CD14-positive monocyte (primary cell): ENCODE results near the gene UBE2E2. TPM values are rescaled to one million over a fixed set of nuclear protein-coding genes. Genes with fewer than 3 reads are reported as not detected.
A peak's percentile ranks its signal among the peaks of the same experiment; 100 is the strongest.

Experiments used
- DNase-seq, 3 donors: peaks; one replicate each; pipeline ENCODE4 v3.0.0-alpha.2; 2011 to 2022
- H2AFZ ChIP-seq: 2 replicates; pipeline ENCODE4 v1.6.0; 2012; ENCODE audit warnings: mild to moderate bottlenecking, low read depth, low read length, inconsistent platforms; ENCODE audit not compliant: insufficient read depth, poor library complexity, severe bottlenecking
- H3K27ac ChIP-seq, 2 donors: 1 replicate in 1 of 2; 2 replicates in 1 of 2; pipeline ENCODE4 v1.5.1; 2012 to 2013; ENCODE audit warnings: low read length in 2 of 2, control low read depth in 1 of 2, inconsistent platforms in 1 of 2, low read depth in 1 of 2, mild to moderate bottlenecking in 1 of 2
- H3K27me3 ChIP-seq, 2 donors: one replicate each; pipeline versions ENCODE4 v1.6.0 to v1.6.1; 2011 to 2013; ENCODE audit warnings: low read length in 2 of 2; ENCODE audit not compliant: control insufficient read depth in 2 of 2, insufficient read depth in 2 of 2
- H3K36me3 ChIP-seq, 2 donors: replicated peaks in 1 of 2; 1 replicate in 1 of 2; 2 replicates in 1 of 2; pipeline versions ENCODE4 v1.5.1 to v1.6.1; 2012 to 2013; ENCODE audit warnings: low read length in 2 of 2, control low read depth in 1 of 2, inconsistent platforms in 1 of 2, mild to moderate bottlenecking in 1 of 2; ENCODE audit not compliant: insufficient read depth in 2 of 2, control insufficient read depth in 1 of 2
- H3K4me1 ChIP-seq, 2 donors: 1 replicate in 1 of 2; 2 replicates in 1 of 2; pipeline versions ENCODE4 v1.5.1 to v1.6.1; 2012 to 2013; ENCODE audit warnings: low read length in 2 of 2, control low read depth in 1 of 2, inconsistent platforms in 1 of 2, mild to moderate bottlenecking in 1 of 2, moderate library complexity in 1 of 2; ENCODE audit not compliant: insufficient read depth in 2 of 2, control insufficient read depth in 1 of 2
- H3K4me2 ChIP-seq: replicated peaks from 2 replicates; pipeline ENCODE3; 2012; ENCODE audit warnings: low read length, moderate library complexity, mild to moderate bottlenecking; ENCODE audit not compliant: poor library complexity, severe bottlenecking; ENCODE audit errors: extremely low read depth
- H3K4me3 ChIP-seq, 3 experiments: fragments of 200-600 bp in 1 of 3; sonication (generic) in 1 of 3; replicated peaks in 1 of 3; 1 replicate in 2 of 3; 2 replicates in 1 of 3; pipeline ENCODE4 v1.5.1; 2011 to 2013; ENCODE audit warnings: low read length in 3 of 3, mild to moderate bottlenecking in 3 of 3, control low read depth in 2 of 3, low read depth in 2 of 3, inconsistent platforms in 1 of 3, moderate library complexity in 1 of 3
- H3K79me2 ChIP-seq: 2 replicates; pipeline ENCODE4 v1.6.0; 2012; ENCODE audit warnings: mild to moderate bottlenecking, control low read depth, inconsistent platforms, low read length, moderate library complexity; ENCODE audit not compliant: insufficient read depth
- H3K9ac ChIP-seq: 2 replicates; pipeline ENCODE4 v1.6.0; 2017; ENCODE audit warnings: low read length, mild to moderate bottlenecking; ENCODE audit not compliant: insufficient read depth, poor library complexity, severe bottlenecking
- H3K9me3 ChIP-seq, 2 donors: replicated peaks in 1 of 2; 1 replicate in 1 of 2; 2 replicates in 1 of 2; pipeline versions ENCODE4 v1.5.1 to v1.6.1; 2012 to 2013; ENCODE audit warnings: low read length in 2 of 2, control low read depth in 1 of 2; ENCODE audit not compliant: control insufficient read depth in 1 of 2, insufficient read depth in 1 of 2
- H4K20me1 ChIP-seq: 2 replicates; pipeline ENCODE4 v1.6.0; 2012; ENCODE audit warnings: mild to moderate bottlenecking, low read length, control low read depth, moderate library complexity; ENCODE audit not compliant: insufficient read depth
- H3K27ac Mint-ChIP-seq, 7 donors: one replicate each; pipeline ENCODE4 v1.8.0; 2020; ENCODE audit warnings: mild to moderate bottlenecking in 7 of 7, mixed read lengths in 7 of 7, moderate library complexity in 6 of 7, inconsistent platforms in 2 of 7
- H3K27me3 Mint-ChIP-seq, 3 donors: one replicate each; pipeline ENCODE4 v1.8.0; 2021 to 2022; ENCODE audit warnings: low read depth in 3 of 3, mild to moderate bottlenecking in 3 of 3, mixed read lengths in 3 of 3, moderate library complexity in 3 of 3, inconsistent platforms in 1 of 3
- H3K36me3 Mint-ChIP-seq, 2 donors: one replicate each; pipeline ENCODE4 v1.8.0; 2020; ENCODE audit warnings: mixed read lengths in 2 of 2, inconsistent platforms in 1 of 2, mild to moderate bottlenecking in 1 of 2
- H3K4me1 Mint-ChIP-seq: one replicate; pipeline ENCODE4 v1.8.0; 2020; ENCODE audit warnings: mild to moderate bottlenecking, mixed read lengths
- H3K4me3 Mint-ChIP-seq, 2 donors: one replicate each; pipeline ENCODE4 v1.8.0; 2020; ENCODE audit warnings: mild to moderate bottlenecking in 2 of 2, mixed read lengths in 2 of 2, moderate library complexity in 1 of 2
- H3K9me3 Mint-ChIP-seq, 7 donors: one replicate each; pipeline ENCODE4 v1.8.0; 2020 to 2022; ENCODE audit warnings: mixed read lengths in 7 of 7, mild to moderate bottlenecking in 6 of 7, moderate library complexity in 6 of 7, inconsistent platforms in 2 of 7
- CTCF ChIP-seq: fragments of 200-600 bp; IDR thresholded peaks from one replicate; pipeline ENCODE4 v1.8.0; 2022; ENCODE audit warnings: antibody characterized with exemption, mild to moderate bottlenecking
- WGBS: methylation state at CpG from one replicate; pipeline ENCODE4 v1.1.5; 2013; ENCODE audit warnings: missing lambda C conversion rate; ENCODE audit not compliant: insufficient coverage; 5-methylcytosine and 5-hydroxymethylcytosine counted together
- intact Hi-C, 2 donors: fragments of 100-400 bp; cut with micrococcal nuclease; formaldehyde crosslinking; loops; one replicate each; pipeline versions ENCODE4 v1.15.0 to v1.15.1; 2023
- polyA plus RNA-seq, 3 donors: library from polyadenylated mRNA; depleted of rRNA in 1 of 3; unstranded in 2 of 3; stranded (reverse) in 1 of 3; fragments of 300-500 nt in 2 of 3; fragments of >200 nt in 1 of 3; fragmentation: Illumina TruSeq in 2 of 3; gene quantifications; 1 replicate in 2 of 3; 2 replicates in 1 of 3; pipeline ENCODE4 v1.2.3, GENCODE V29; 2012 to 2021

Gene UBE2E2
- polyA plus RNA-seq, 3 donors: 25.8 to 78.0 (median 66.3) TPM

GRCh38 chr3:23302271-23302670 is 99.1 kb downstream of the UBE2E2 start:
- Histone ChIP-seq H2AFZ (no peak overlapping the region), H3K79me2 (peaks cover 6% of the 10 kb centered on the region), H3K9me3 (no peaks in the 10 kb centered on the region), H3K4me2 (no peak overlapping the region), H3K27ac (no peak overlapping the region), H3K36me3 (no peaks in the 10 kb centered on the region), H3K27me3 (no peaks in the 10 kb centered on the region), H4K20me1 (peaks cover 42% of the 10 kb centered on the region), H3K4me1 (no peaks in the 10 kb centered on the region), H3K4me3 (no peak overlapping the region), H3K9ac (no peak overlapping the region)
- intact Hi-C loops: no loop called here
- Mint-ChIP-seq H3K9me3 (peaks cover 0 to 7% (median 4%) of the 10 kb centered on the region in 7 donors), H3K27me3 (no peaks in the 10 kb centered on the region), H3K36me3 (peaks cover 0 to 2% of the 10 kb centered on the region in 2 donors), H3K27ac (no peak overlapping the region), H3K4me3 (no peak overlapping the region), H3K4me1 (no peaks in the 10 kb centered on the region)
- WGBS: 100% methylated on average over 1 of the region's 1 CpG
- TF ChIP-seq CTCF: no peak
- DNase-seq: no peak

GRCh38 chr3:23303601-23304217 is 100.6 kb downstream of the UBE2E2 start:
- Histone ChIP-seq H2AFZ (no peak overlapping the region), H3K36me3 (no peaks in the 10 kb centered on the region), H3K27me3 (no peaks in the 10 kb centered on the region), H3K79me2 (peaks cover 6% of the 10 kb centered on the region), H3K4me3 (no peak overlapping the region), H3K4me1 (no peaks in the 10 kb centered on the region), H3K9me3 (no peaks in the 10 kb centered on the region), H3K4me2 (no peak overlapping the region), H3K27ac (no peak overlapping the region), H4K20me1 (peaks cover 50% of the 10 kb centered on the region), H3K9ac (no peak overlapping the region)
- H3K4me3 Mint-ChIP-seq: no peak overlapping the region
- peaks cover 0 to 2% of the 10 kb centered on the region in 2 donors for H3K36me3 Mint-ChIP-seq
- TF ChIP-seq CTCF: no peak
- H3K4me1 Mint-ChIP-seq: no peaks in the 10 kb centered on the region
- no peak for DNase-seq
- intact Hi-C loops: no loop called here
- peaks cover 0 to 7% (median 4%) of the 10 kb centered on the region in 7 donors for H3K9me3 Mint-ChIP-seq
- WGBS: no CpG with 5 or more reads among the region's 6 CpGs
- H3K27me3 Mint-ChIP-seq: no peaks in the 10 kb centered on the region
- H3K27ac Mint-ChIP-seq: peak overlapping the region in 1 of 7 donors; percentile 25
